DMS53 treated with DMSO at 0.1 percent for 48 hours (cell line): ENCODE measurements around the gene KCNJ6.
"Not testable (repeated sequence)": the region's sequence is repeated elsewhere in the genome, so short reads cannot be mapped to it uniquely, and the experiment has no call there.

ENCODE experiments used
- DNase-seq: peaks from one replicate; lab custom pipeline; 2025; ENCODE audit not compliant: unreplicated experiment; lab: John Stamatoyannopoulos, UW

The KCNJ6 gene, protein sequence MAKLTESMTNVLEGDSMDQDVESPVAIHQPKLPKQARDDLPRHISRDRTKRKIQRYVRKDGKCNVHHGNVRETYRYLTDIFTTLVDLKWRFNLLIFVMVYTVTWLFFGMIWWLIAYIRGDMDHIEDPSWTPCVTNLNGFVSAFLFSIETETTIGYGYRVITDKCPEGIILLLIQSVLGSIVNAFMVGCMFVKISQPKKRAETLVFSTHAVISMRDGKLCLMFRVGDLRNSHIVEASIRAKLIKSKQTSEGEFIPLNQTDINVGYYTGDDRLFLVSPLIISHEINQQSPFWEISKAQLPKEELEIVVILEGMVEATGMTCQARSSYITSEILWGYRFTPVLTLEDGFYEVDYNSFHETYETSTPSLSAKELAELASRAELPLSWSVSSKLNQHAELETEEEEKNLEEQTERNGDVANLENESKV

GRCh38 chr21:37916310-37917051, at the start of gene KCNJ6:
Gene KCNJ6, minus strand, starts transcription at chr21:37916457. Its CDS starts 75,775 bp downstream, at chr21:37840682.
- DNase-seq: no peak

- DNase-seq: no peak
These were observed 49.0 kb upstream of the KCNJ6 start for GRCh38 chr21:37965088-37965805.

DNA sequence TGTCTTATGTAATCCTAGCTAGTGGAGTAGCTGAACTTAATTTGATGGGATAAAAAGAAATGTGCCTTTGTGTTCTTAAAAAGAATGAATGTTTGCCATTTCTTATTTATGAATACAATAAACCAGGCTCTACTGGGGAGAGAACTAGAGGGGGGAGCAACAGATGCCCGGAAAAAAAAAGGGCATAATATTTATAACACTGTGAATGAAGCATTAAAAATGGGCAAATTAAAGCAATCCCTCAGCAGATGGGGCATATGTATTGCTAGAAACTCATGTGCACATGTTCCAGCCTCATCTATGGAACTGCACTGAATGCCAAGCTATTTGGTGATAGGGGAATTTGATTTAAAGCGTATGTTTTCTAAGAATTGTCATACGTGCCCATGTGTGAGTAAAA, 42.3 kb upstream of the KCNJ6 start:
- DNase-seq: no peak

DNA sequence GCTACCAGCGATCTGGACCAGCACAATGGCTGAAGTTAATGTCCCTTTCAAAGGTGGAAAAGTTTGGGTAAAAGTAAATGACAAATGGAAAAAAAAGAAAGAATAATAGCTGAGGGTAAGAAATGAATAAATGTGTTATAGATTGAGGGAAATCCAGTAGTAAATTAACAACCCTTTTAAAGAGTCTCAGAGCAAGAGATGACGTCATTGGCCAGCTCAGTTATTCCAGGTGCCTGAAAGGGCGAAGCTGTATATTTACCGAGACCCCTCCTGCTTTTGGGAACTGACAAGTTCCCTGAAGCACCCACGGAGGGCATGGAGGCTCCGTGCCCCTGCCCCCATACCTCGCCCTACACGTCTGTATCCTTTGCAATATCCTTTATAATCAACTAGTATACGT, 40.5 kb upstream of the KCNJ6 start:
- no peak for DNase-seq

DNA sequence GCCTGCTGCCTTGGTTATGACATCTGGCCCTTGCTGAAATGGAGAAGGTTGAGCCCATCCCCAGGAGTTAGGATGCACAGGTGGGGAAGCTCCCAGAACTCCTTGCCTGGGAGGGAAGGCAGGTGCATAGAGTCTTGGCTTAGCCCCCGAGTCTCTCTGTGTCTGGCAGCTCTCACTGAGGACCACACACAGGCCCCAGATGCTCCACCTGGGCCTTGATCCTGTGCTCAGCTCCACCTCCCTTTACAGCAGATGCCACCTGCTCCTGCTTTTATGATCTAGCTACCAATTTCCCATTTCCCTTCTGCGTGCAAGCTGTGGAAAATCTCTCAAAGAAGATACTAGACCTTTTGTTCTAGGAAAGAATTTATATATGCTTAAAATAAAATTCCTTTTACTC, 28.8 kb upstream of the KCNJ6 start:
- DNase-seq: no peak

- no peak for DNase-seq
These were observed 28.2 kb upstream of the KCNJ6 start for GRCh38 chr21:37944496-37944895.

DNA sequence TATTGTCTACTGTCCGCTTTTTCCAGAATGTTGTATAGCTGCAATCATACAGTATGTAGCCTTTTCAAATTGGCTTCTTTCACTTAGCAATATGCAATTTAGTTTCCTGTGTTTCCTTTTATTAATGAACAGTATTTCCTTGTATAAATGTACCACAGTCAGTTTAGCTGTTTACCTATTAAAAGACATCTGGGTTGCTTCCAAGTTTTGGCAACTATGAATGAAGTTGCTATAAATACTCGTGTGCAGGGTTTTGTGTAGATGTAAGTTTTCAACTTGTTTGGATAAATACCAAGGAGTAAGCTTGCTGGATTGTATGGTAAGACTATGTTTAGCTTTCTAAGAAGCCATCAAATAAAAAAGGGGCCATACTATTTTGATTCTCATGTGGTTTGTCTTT, 24.4 kb upstream of the KCNJ6 start:
- DNase-seq: no peak

- DNase-seq: no peak
These were observed 23.6 kb upstream of the KCNJ6 start for GRCh38 chr21:37939838-37940237.

DNA sequence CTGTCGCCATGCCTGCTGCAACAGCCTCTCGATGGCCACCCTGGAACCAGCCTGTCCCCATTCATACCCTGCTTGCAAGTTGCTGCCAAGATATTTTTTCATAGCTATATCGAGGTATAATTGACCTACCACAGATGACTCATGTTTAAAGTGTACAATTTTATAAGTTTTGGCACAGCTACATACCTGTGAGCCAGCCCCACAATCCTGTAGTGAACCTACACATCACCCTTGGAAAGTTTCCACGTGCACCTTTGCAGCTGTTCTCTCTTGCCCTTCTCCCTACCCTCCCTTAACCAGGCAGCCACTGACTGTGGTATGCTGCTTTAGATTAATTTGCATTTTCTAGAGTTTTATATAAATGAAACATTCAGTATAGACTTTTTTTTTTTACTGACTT, 23.0 kb upstream of the KCNJ6 start:
- DNase-seq: no peak

DNA sequence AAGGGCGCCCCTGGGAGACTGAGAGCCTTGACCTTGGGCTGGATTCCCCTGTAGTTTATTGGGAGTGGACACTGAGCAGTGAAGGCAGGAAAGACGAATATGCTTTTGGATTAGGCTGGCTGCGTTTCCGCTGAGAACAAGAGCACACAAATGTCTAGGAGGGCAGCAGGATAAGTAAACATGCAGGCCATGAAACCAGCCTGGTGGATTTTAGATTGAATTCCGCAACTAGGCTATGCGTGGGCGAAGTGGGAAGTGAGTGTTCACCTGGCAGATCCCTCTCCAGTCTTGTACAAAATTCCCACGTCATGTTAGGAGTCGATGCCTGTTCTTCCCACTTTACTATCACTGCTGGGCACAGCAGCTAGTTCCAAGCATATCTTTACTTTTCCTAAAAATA, 21.4 kb upstream of the KCNJ6 start:
- no peak for DNase-seq

DNA sequence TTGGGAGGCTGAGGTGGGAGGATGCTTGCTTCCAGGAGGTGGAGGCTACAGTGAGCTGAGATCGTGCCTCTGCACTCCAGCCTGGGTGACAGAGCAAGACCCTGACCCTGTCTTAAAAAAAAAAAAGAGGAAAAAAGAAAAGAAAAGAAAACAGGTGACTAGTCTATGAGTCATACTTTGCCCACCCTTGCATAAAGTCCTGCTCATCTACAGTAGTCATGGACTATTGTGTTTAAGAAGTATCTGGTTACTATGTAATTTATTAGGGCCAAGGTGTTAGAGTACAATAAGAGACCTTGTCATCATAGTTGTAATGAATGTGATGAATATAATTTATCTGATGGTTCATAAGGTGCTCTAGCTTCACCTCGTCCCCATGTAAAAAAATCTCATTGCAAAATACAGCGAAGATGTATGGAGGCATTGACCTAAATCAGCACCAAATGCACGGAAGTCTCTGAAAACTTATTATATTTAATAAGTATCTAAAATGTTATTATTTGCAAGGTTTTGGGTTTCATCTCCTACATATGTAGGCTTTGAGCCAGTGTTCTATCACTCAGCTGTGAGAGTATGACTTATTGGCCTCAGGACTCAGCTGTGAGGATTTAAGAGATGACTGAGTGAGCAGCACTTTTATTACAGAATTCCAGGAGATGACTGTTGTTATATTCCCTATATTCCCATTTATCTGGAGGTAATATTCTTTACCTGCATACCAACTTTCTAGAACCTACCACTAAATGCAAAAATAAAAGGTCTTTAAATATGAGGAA, 19.9 kb upstream of the KCNJ6 start:
- no peak for DNase-seq

- DNase-seq: no peak
These were observed 16.7 kb upstream of the KCNJ6 start for GRCh38 chr21:37932936-37933335.

DNA sequence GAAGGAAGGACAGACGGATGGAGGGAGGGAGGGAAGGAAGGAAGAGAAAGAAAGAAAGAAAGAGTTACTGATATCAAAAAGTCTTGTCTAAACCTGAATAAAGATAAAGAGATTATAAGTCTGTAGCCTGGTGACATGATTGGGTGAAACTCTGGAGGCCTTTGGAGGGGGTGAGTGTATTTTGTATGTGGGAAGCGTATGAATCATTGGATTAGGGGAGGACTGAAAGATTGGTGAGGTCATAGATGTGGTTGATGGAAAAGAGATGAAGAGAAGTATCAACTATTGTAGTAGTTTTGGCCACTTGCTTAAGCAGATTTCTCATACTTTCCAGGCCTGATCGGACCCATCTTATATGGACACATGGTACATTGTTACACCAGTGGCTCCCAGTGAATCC, 11.5 kb upstream of the KCNJ6 start:
- no peak for DNase-seq

- DNase-seq: no peak
These were observed 4.8 kb upstream of the KCNJ6 start for GRCh38 chr21:37921091-37921490.

DNA sequence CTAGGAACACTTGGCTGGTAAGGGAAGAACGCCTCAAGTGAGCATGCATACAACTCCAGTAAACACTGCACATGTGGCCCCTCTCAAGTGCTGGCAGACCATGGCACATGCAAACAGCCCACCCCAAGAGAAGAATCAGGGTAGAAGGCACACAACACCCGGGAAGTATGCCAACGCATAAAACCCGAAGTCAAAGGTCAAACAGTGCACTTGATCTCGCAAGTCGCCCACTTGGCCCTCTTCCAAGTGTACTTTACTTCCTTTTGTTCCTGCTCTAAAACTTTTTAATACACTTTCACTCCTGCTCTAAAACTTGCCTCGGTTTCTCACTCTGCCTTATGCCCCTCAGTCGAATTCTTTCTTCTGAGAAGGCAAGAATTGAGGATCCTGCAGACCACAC, 4.0 kb upstream of the KCNJ6 start:
- not testable (repeated sequence) for DNase-seq

DNA sequence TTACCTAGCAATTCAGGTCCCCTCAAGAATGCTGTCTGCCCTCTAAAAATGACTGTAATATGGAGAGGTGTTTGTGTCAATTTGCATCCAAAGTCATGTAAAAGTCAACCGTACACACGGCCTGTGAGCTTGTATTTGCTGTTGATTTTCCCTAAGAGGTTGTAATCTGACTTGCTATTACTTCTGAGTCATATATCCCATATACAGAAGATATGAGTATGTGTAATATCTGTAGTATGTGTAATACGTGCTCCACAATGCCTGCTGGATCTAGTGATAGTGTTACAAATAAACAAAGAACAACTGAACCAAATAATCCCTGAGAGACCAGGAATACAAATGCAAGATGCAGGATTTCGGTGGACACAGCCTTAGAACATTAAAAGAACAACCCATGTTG, 1.4 kb upstream of the KCNJ6 start:
- DNase-seq: no peak

- DNase-seq: no peak
These were observed 332 bp downstream of the KCNJ6 start for GRCh38 chr21:37915941-37916309.

GRCh38 chr21:37915497-37915911, 753 bp downstream of the KCNJ6 start:
- DNase-seq: no peak

DNA sequence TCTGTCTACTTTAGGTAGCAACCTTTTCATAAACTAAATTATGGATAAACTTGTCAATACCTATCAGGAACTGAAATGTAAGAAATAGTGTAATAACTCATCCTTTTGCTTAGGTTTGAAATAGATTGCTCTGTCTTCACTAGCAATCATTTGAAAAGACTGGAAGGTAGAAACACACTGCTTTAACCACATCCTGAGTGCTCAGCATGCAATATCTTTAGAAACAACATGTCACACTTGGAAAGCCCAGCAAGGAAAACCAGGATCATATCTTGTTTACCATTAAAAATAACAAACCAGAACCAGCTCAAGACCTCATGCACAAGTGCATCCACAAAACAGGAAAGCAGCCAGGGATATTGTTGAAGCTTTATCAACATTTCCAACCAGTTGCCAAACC, 3.6 kb downstream of the KCNJ6 start:
- DNase-seq: no peak

DNA sequence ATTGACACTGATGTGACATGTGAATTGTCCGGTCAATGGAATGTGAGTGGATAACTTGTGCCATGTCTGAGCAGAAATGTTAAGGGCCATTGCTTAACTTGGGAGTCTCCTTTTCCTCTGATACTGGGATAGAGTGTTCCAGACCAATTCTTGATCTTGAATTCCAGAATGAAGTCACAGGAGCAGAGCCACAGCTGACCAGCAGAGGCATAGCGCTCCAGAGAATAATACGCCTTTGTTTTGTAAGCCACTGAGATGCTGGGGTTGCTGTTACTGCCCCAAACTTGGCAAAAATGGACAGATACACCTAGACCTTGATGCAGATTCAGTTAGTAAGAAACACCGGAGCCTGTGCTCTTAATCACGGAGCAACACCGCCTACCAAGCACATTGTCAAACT, 6.3 kb downstream of the KCNJ6 start:
- DNase-seq: no peak

DNA sequence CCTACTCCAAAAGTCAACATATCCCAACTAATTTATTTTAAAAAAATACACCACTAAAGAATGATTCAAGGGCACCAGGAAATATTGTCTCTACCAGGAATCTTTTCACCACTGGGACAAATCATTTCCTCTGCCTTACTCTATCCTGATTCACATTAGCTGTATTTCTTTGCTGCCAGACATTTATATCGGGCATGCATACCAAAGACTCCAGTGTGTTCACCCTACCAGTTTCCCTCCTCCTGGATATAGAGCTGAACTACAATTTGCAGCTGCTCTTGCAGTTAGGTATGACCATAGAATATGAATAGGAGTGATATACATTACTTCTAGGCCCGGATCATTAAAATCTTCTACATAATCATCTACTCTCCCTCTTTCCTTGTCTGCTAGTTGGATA, 7.6 kb downstream of the KCNJ6 start:
- DNase-seq: no peak
